ENCODE data around the gene EMILIN1. TPM values are rescaled to one million over a fixed set of nuclear protein-coding genes. Genes with fewer than 3 reads are reported as not detected.

EMILIN1 gene
- total and polyA plus RNA-seq, 2 donors (not counting 3 experiments of a cell fraction or from before 2014, with no cell fraction given), result 11.7 to 16.6 TPM

GRCh38 chr2:27039871-27040270 lies 38.5 kb upstream of the EMILIN1 start:
- no peak for DNase-seq (ENCODE audit: low read depth, low spot score)
- H2AFZ ChIP-seq (ENCODE audit: low read depth, low read length), result no peak overlapping the region
- no peaks in the 10 kb centered on the region for H3K27me3 ChIP-seq (ENCODE audit: control insufficient read depth in 2 of 2, insufficient read depth in 2 of 2, low read length in 2 of 2)
- no peaks in the 10 kb centered on the region for H4K20me1 ChIP-seq (replicated peaks; ENCODE audit: control insufficient read depth, extremely low read depth, insufficient read depth, low read length)
- ChIA-PET CTCF (interaction anchor here (1.1 kb wide), 1 partner anchor 78 kb away, joined by 3 read pairs; no protein-coding TSS in a partner anchor), POLR2A (no interaction called here)
- H3K4me3 ChIP-seq (replicated peaks in 1 of 3; ENCODE audit: insufficient read depth in 1 of 3, low read depth in 1 of 3, low read length in 3 of 3), result no peak overlapping the region
- no peaks in the 10 kb centered on the region for H3K9me1 ChIP-seq (replicated peaks; ENCODE audit: control insufficient read depth, extremely low read depth, insufficient read depth, low read length)
- peaks cover 5% of the 10 kb centered on the region for H3K79me2 ChIP-seq (ENCODE audit: control insufficient read depth, insufficient read depth, low read length)
- no peak overlapping the region for H3K4me2 ChIP-seq (ENCODE audit: insufficient read depth, low read length)
- no TSS peak for BruUV-seq (replicated peaks)
- H3K9me3 ChIP-seq (replicated peaks; ENCODE audit: control insufficient read depth, insufficient read depth, low read length), result no peaks in the 10 kb centered on the region
- H3K36me3 ChIP-seq (ENCODE audit: control insufficient read depth in 2 of 2, extremely low read depth in 1 of 2, insufficient read depth in 2 of 2, low read length in 2 of 2), result peaks cover 32 to 67% of the 10 kb centered on the region in 2 experiments
- no peak overlapping the region for H3K27ac ChIP-seq (ENCODE audit: insufficient read depth, low read depth, low read length)
- intact Hi-C loops (cut with micrococcal nuclease) (no loop called here), dilution Hi-C loops (cut with MboI; ENCODE audit: extremely low pct_ligation_motif_present, low sequenced_read_pairs) (no loop called here)
- TF ChIP-seq GATA2 (IDR thresholded peaks at IDR 0.05; ENCODE audit: insufficient read depth, insufficient read length, low read depth, low read length) (no peak), JUN (IDR thresholded peaks at IDR 0.05; ENCODE audit: borderline replicate concordance, insufficient read depth, insufficient read length, low read depth) (no peak), CTCF (IDR thresholded peaks at IDR 0.05; ENCODE audit: extremely low read depth in 1 of 2, insufficient read depth in 1 of 2, low read depth in 1 of 2, low read length in 2 of 2) (no peak), MYC (IDR thresholded peaks at IDR 0.05; ENCODE audit: low read depth, low read length) (no peak), FOS (IDR thresholded peaks at IDR 0.05; ENCODE audit: borderline replicate concordance, insufficient read depth, low read length) (no peak), EZH2 (IDR thresholded peaks at IDR 0.05; ENCODE audit: borderline replicate concordance, low read depth, low read length, severe bottlenecking) (no peak), POLR2A (IDR thresholded peaks at IDR 0.05; ENCODE audit: low read depth, low read length) (no peak), MAX (IDR thresholded peaks at IDR 0.05; ENCODE audit: insufficient read depth, insufficient read length) (no peak), POLR2AphosphoS5 (IDR thresholded peaks at IDR 0.05; ENCODE audit: insufficient read depth, low read depth, low read length) (no peak)
- FAIRE-seq, result no peak
- no peak overlapping the region for H3K9ac ChIP-seq (replicated peaks; ENCODE audit: extremely low read depth, insufficient read depth, low read length)
- no peaks in the 10 kb centered on the region for H3K4me1 ChIP-seq (ENCODE audit: control insufficient read depth, extremely low read depth, insufficient read depth, low read length)

Data from endothelial cell of umbilical vein (primary cell).